IPS-20b (cell line): Measurements from ENCODE around the gene PUSL1.

Source experiments
- H3K27ac ChIP-seq: one replicate; pipeline ENCODE4 v1.5.1; 2013; ENCODE audit warnings: low read length
- H3K27me3 ChIP-seq: 2 replicates; pipeline ENCODE4 v1.6.1; 2013; ENCODE audit warnings: mild to moderate bottlenecking, low read length, inconsistent platforms; ENCODE audit not compliant: insufficient read depth
- H3K36me3 ChIP-seq: 2 replicates; pipeline ENCODE4 v1.6.1; 2013; ENCODE audit warnings: low read depth, mild to moderate bottlenecking, inconsistent platforms, low read length, moderate library complexity; ENCODE audit not compliant: insufficient read depth
- H3K4me1 ChIP-seq: 2 replicates; pipeline ENCODE4 v1.6.1; 2013; ENCODE audit warnings: mild to moderate bottlenecking, control low read depth, inconsistent platforms, low read length, moderate library complexity; ENCODE audit not compliant: insufficient read depth
- H3K4me3 ChIP-seq: 2 replicates; pipeline ENCODE4 v1.5.1; 2013; ENCODE audit warnings: mild to moderate bottlenecking, low read length, inconsistent platforms
- H3K9ac ChIP-seq: 2 replicates; pipeline ENCODE4 v1.6.1; 2013; ENCODE audit warnings: low read depth, mild to moderate bottlenecking, inconsistent platforms, low read length, moderate library complexity
- H3K9me3 ChIP-seq: 2 replicates; pipeline ENCODE4 v1.6.1; 2013; ENCODE audit warnings: mild to moderate bottlenecking, low read depth, low read length, inconsistent platforms; ENCODE audit not compliant: insufficient read depth

Gene PUSL1

DNA sequence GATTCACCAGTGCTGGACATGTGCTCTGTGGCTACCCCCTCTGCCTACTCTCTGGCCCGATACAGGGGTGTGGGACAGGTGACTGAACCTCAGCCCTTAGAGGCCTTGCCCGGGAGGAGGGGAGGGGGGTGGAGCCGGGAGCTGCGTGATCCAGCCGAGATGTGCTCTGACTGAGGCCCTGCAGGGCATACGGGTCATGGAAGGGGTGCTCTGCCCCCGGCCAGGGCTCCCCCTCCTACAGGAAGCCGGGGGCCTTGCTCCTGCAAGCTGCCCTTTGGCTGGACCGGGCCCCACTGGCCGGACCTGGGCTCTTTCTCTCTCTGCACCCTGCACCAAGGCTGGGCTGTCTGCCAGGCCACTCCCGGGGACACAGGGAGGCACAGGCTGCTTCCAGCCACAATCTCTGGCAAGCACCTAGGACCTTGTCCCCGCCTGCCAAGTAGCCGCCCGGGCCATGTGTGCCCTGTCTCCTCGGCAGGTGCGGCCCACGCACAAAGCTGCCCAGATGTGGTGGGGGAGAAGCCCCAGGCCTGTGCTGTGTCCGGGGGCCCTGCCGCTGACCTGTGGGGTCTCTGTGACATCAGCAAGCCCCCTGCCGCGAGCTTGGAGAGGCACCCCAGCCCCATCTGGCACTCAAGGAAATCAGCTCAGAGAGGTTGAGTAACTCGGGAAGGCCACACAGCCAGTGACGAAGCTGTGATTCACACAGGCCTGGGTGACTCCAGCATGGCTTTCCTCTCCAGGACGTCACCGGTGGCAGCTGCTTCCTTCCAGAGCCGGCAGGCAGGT is 26.7 kb upstream of the PUSL1 start:
- no peak overlapping the region for H3K9ac ChIP-seq
- H3K27me3 ChIP-seq, result no peaks in the 10 kb centered on the region
- H3K27ac ChIP-seq, result no peak overlapping the region
- no peaks in the 10 kb centered on the region for H3K9me3 ChIP-seq
- H3K4me1 ChIP-seq, result no peaks in the 10 kb centered on the region
- no peaks in the 10 kb centered on the region for H3K36me3 ChIP-seq
- H3K4me3 ChIP-seq, result no peak overlapping the region

- no peaks in the 10 kb centered on the region for H3K27me3 ChIP-seq
- H3K4me3 ChIP-seq, result no peak overlapping the region
- H3K9ac ChIP-seq, result no peak overlapping the region
- no peaks in the 10 kb centered on the region for H3K4me1 ChIP-seq
- no peaks in the 10 kb centered on the region for H3K9me3 ChIP-seq
- H3K27ac ChIP-seq, result no peak overlapping the region
- H3K36me3 ChIP-seq, result no peaks in the 10 kb centered on the region
These were observed 25.4 kb upstream of the PUSL1 start for GRCh38 chr1:1282998-1283397.

DNA sequence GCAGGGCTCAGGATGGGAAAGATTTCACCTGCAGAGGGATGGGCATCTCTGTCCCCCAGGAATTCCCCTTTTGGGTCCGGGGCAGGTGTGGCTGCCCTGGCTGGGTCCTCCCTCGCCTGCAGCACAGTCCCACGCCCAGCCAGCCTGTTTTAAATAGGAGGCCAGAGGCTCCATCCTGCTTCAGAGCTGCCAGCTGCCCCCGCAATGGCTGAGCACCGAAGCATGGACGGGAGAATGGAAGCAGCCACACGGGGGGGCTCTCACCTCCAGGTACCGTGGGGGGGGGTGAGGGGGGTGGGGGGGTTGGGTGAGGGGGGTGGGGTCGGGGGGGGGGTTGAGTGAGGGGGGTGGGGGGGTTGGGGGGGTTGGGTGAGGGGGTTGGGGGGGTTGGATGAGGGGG is 24.6 kb upstream of the PUSL1 start:
- Histone ChIP-seq H3K4me3 (no peak overlapping the region), H3K9ac (no peak overlapping the region)

DNA sequence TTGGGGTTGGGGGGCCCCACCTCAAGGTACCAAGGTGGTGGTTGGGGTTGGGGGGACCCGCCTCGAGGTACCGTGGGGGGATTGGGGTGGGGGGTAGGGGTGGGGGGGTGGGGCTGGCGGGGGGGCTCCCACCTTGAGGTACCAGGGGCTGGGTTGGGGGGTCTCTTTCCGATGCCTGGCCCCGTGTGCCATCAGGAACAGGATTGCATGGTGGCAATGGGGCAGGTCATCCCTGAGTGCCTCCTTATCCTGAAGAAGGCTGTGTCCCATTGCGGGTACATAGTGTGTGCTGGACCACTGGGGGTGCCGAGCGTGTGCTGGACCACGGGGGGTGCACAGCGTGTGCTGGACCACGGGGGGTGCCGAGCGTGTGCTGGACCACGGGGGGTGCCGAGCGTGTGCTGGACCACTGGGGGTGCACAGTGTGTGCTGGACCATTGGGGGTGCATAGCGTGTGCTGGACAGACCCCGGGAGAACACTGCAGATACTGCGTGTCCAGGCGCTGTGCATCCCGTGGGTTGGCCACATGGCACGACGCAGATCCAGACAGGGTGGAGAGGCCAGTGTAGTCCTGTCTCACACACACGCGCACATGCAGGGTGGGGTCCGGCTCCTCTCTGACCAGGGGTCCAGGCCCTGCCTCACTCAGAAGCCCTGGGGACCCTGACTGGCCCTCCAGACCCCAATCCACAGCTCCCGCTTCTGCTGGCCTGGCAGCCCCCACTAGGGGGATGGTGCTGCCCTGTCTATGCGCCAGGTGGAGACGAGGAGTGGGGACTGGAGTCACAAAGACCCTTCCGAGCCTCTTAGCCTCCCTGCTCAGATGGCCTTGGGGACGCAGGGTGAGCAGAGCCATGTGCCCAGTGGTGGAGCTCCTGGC is 23.9 kb upstream of the PUSL1 start:
- no peaks in the 10 kb centered on the region for H3K4me1 ChIP-seq

More for the DNA sequence above, 24.6 kb upstream of the PUSL1 start:
- Histone ChIP-seq H3K27me3 (no peaks in the 10 kb centered on the region), H3K9me3 (no peaks in the 10 kb centered on the region), H3K36me3 (no peaks in the 10 kb centered on the region), H3K4me1 (no peaks in the 10 kb centered on the region), H3K27ac (no peak overlapping the region)

GRCh38 chr1:1285102-1285571 is 23.3 kb upstream of the PUSL1 start:
- H3K9me3 ChIP-seq, result no peaks in the 10 kb centered on the region
- no peak overlapping the region for H3K9ac ChIP-seq
- no peaks in the 10 kb centered on the region for H3K36me3 ChIP-seq
- H3K27ac ChIP-seq, result no peak overlapping the region
- H3K27me3 ChIP-seq, result no peaks in the 10 kb centered on the region
- H3K4me3 ChIP-seq, result no peak overlapping the region
- H3K4me1 ChIP-seq, result no peaks in the 10 kb centered on the region

More for the DNA sequence above, 23.9 kb upstream of the PUSL1 start:
- H3K27ac ChIP-seq, result no peak overlapping the region
- H3K9ac ChIP-seq, result no peak overlapping the region
- H3K9me3 ChIP-seq, result no peaks in the 10 kb centered on the region
- no peaks in the 10 kb centered on the region for H3K36me3 ChIP-seq
- H3K4me3 ChIP-seq, result no peak overlapping the region
- no peaks in the 10 kb centered on the region for H3K27me3 ChIP-seq

GRCh38 chr1:1285611-1286311 is 22.6 kb upstream of the PUSL1 start:
- Histone ChIP-seq H3K4me3 (no peak overlapping the region), H3K27me3 (no peaks in the 10 kb centered on the region), H3K9me3 (no peaks in the 10 kb centered on the region), H3K4me1 (no peaks in the 10 kb centered on the region), H3K27ac (no peak overlapping the region), H3K9ac (no peak overlapping the region), H3K36me3 (no peaks in the 10 kb centered on the region)

GRCh38 chr1:1286313-1287261 is 21.8 kb upstream of the PUSL1 start:
- Histone ChIP-seq H3K4me3 (no peak overlapping the region), H3K4me1 (no peaks in the 10 kb centered on the region), H3K27ac (no peak overlapping the region), H3K36me3 (no peaks in the 10 kb centered on the region), H3K9ac (no peak overlapping the region), H3K27me3 (no peaks in the 10 kb centered on the region), H3K9me3 (no peaks in the 10 kb centered on the region)

DNA sequence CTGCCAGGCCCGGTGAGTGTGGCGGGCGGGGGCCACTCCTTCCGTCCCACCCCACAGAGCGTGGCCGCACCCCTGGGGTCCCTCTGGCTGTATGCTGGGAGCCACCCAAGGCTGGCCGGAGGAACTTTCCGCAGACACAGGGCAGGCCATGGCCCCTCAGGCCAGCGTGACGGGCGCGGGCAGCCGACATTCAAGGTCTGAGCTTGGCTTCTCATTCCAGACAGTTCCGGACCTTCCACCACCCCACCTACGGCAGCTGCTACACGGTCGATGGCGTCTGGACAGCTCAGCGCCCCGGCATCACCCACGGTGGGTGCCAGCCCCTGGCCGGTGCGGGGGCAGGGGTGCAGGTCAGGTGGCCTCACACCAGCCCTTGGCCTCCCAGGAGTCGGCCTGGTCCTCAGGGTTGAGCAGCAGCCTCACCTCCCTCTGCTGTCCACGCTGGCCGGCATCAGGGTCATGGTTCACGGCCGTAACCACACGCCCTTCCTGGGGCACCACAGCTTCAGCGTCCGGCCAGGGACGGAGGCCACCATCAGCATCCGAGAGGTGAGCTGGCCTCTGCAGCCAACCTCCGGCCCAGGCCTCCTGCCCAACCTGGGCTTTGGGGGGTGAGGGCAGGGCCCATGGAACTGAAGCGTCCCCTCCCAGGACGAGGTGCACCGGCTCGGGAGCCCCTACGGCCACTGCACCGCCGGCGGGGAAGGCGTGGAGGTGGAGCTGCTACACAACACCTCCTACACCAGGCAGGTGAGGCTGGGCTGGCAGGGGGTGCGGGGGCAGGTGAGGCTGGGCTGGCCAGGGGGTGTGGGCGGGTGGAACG is 20.9 kb upstream of the PUSL1 start:
- H3K9ac ChIP-seq, result no peak overlapping the region
- no peak overlapping the region for H3K4me3 ChIP-seq
- no peaks in the 10 kb centered on the region for H3K4me1 ChIP-seq
- H3K27me3 ChIP-seq, result no peaks in the 10 kb centered on the region
- no peak overlapping the region for H3K27ac ChIP-seq
- no peaks in the 10 kb centered on the region for H3K36me3 ChIP-seq
- no peaks in the 10 kb centered on the region for H3K9me3 ChIP-seq

- H3K9ac ChIP-seq, result no peak overlapping the region
- H3K4me1 ChIP-seq, result no peaks in the 10 kb centered on the region
- no peak overlapping the region for H3K27ac ChIP-seq
- no peaks in the 10 kb centered on the region for H3K27me3 ChIP-seq
- no peaks in the 10 kb centered on the region for H3K9me3 ChIP-seq
- H3K36me3 ChIP-seq, result no peaks in the 10 kb centered on the region
- no peak overlapping the region for H3K4me3 ChIP-seq
These were observed 18.1 kb upstream of the PUSL1 start for GRCh38 chr1:1290238-1290731.

- no peaks in the 10 kb centered on the region for H3K36me3 ChIP-seq
- no peak overlapping the region for H3K4me3 ChIP-seq
- no peaks in the 10 kb centered on the region for H3K9me3 ChIP-seq
- H3K27ac ChIP-seq, result no peak overlapping the region
- H3K4me1 ChIP-seq, result no peaks in the 10 kb centered on the region
- H3K9ac ChIP-seq, result no peak overlapping the region
- H3K27me3 ChIP-seq, result no peaks in the 10 kb centered on the region
These were observed 17.3 kb upstream of the PUSL1 start for GRCh38 chr1:1291023-1291528.
